Endothelial cell of umbilical vein (primary cell): ENCODE data around the gene TIRAP. TPM values are rescaled to one million over a fixed set of nuclear protein-coding genes. Genes with fewer than 3 reads are reported as not detected.

ENCODE experiments used
- BruUV-seq: library from RNA; stranded (reverse); fragments of 400-500 nt; replicated peaks from 2 replicates; lab custom pipeline; 2021; lab: Mats Ljungman, UMichigan
- CTCF ChIA-PET: fragments of 300-600, 350-600 bp; sonication (Branson Sonifier 250); formaldehyde crosslinking; loops from one replicate; lab custom pipeline; 2021; ENCODE audit warnings: antibody characterized with exemption, inconsistent platforms; lab: Charles Lee
- POLR2A ChIA-PET: fragments of 300-600, 350-600 bp; sonication (Branson Sonifier 250); formaldehyde crosslinking; loops from one replicate; lab custom pipeline; 2021; ENCODE audit warnings: antibody characterized with exemption, inconsistent platforms; lab: Charles Lee
- DNase-seq: peaks from one replicate; pipeline ENCODE4 v3.0.0-alpha.2; 2011; ENCODE audit warnings: low read depth, low spot score
- FAIRE-seq: peaks from 2 replicates; lab custom pipeline; 2011; peaks lifted over from hg19 to GRCh38; lab: Jason Lieb, UNC
- H2AFZ ChIP-seq: 2 replicates; pipeline ENCODE4 v1.6.0; 2012; ENCODE audit warnings: low read depth, low read length, control low read depth, inconsistent platforms
- H3K27ac ChIP-seq: 2 replicates; pipeline ENCODE4 v1.5.1; 2011; ENCODE audit warnings: low read depth, mild to moderate bottlenecking, control low read depth, low read length, moderate library complexity; ENCODE audit not compliant: insufficient read depth
- H3K27me3 ChIP-seq, 2 experiments: 2 replicates each; pipeline versions ENCODE4 v1.6.0 to v1.6.1; 2011; ENCODE audit warnings: low read length in 2 of 2, mixed read lengths in 1 of 2; ENCODE audit not compliant: control insufficient read depth in 2 of 2, insufficient read depth in 2 of 2
- H3K36me3 ChIP-seq, 2 experiments: 2 replicates in 1 of 2; 3 replicates in 1 of 2; pipeline ENCODE4 v1.5.1; 2011; ENCODE audit warnings: low read length in 2 of 2, mild to moderate bottlenecking in 1 of 2, moderate library complexity in 1 of 2; ENCODE audit not compliant: control insufficient read depth in 2 of 2, insufficient read depth in 2 of 2; ENCODE audit errors: extremely low read depth in 1 of 2
- H3K4me1 ChIP-seq: 3 replicates; pipeline ENCODE4 v1.5.1; 2011; ENCODE audit warnings: mild to moderate bottlenecking, low read length; ENCODE audit not compliant: control insufficient read depth, insufficient read depth; ENCODE audit errors: extremely low read depth
- H3K4me2 ChIP-seq: 2 replicates; pipeline ENCODE4 v1.6.1; 2011; ENCODE audit warnings: low read length, control low read depth, mixed read lengths; ENCODE audit not compliant: insufficient read depth
- H3K4me3 ChIP-seq, 3 experiments: fragments of 200-600 bp in 1 of 3; sonication (generic), shearing (Covaris generic) in 1 of 3; replicated peaks in 1 of 3; 2 replicates each; pipeline ENCODE4 v1.5.1; 2011 to 2016; ENCODE audit warnings: control low read depth in 3 of 3, low read length in 3 of 3, mild to moderate bottlenecking in 2 of 3, inconsistent platforms in 1 of 3, low read depth in 1 of 3, moderate library complexity in 1 of 3; ENCODE audit not compliant: insufficient read depth in 1 of 3
- H3K79me2 ChIP-seq: 2 replicates; pipeline ENCODE4 v1.6.0; 2012; ENCODE audit warnings: low read length, inconsistent platforms; ENCODE audit not compliant: control insufficient read depth, insufficient read depth
- H3K9ac ChIP-seq: replicated peaks from 2 replicates; pipeline ENCODE3; 2011; ENCODE audit warnings: low read length, control low read depth; ENCODE audit not compliant: insufficient read depth; ENCODE audit errors: extremely low read depth
- H3K9me1 ChIP-seq: replicated peaks from 3 replicates; pipeline ENCODE4 v1.6.0; 2011; ENCODE audit warnings: mild to moderate bottlenecking, low read length; ENCODE audit not compliant: control insufficient read depth, insufficient read depth; ENCODE audit errors: extremely low read depth
- H3K9me3 ChIP-seq: replicated peaks from 2 replicates; pipeline ENCODE4 v1.5.1; 2012; ENCODE audit warnings: low read length, inconsistent platforms; ENCODE audit not compliant: control insufficient read depth, insufficient read depth
- H4K20me1 ChIP-seq: replicated peaks from 2 replicates; pipeline ENCODE3; 2011; ENCODE audit warnings: mild to moderate bottlenecking, low read length; ENCODE audit not compliant: control insufficient read depth, insufficient read depth; ENCODE audit errors: extremely low read depth
- CTCF ChIP-seq, 2 donors: IDR thresholded peaks; 1 replicate in 1 of 2; 2 replicates in 1 of 2; pipeline ENCODE4 v1.5.1; 2011; ENCODE audit warnings: low read length in 2 of 2, mild to moderate bottlenecking in 2 of 2, moderate library complexity in 2 of 2, control low read depth in 1 of 2, inconsistent platforms in 1 of 2, low read depth in 1 of 2; ENCODE audit not compliant: insufficient read depth in 1 of 2; ENCODE audit errors: extremely low read depth in 1 of 2
- EZH2 ChIP-seq: IDR thresholded peaks from 2 replicates; pipeline ENCODE4 v1.6.1; 2012; ENCODE audit warnings: borderline replicate concordance, low read depth, mild to moderate bottlenecking, moderate library complexity, low read length, inconsistent platforms; ENCODE audit not compliant: severe bottlenecking
- FOS ChIP-seq: IDR thresholded peaks from 2 replicates; pipeline ENCODE4 v1.6.1; 2011; ENCODE audit warnings: mild to moderate bottlenecking, low read length, moderate library complexity, borderline replicate concordance; ENCODE audit not compliant: insufficient read depth
- GATA2 ChIP-seq: IDR thresholded peaks from 2 replicates; pipeline ENCODE4 v1.7.0; 2011; ENCODE audit warnings: low read depth, mild to moderate bottlenecking, moderate library complexity, mixed read lengths, low read length; ENCODE audit not compliant: insufficient read length, insufficient read depth
- JUN ChIP-seq: IDR thresholded peaks from 2 replicates; pipeline ENCODE4 v1.6.1; 2011; ENCODE audit warnings: borderline replicate concordance, low read depth; ENCODE audit not compliant: insufficient read length, insufficient read depth
- MAX ChIP-seq: IDR thresholded peaks from 2 replicates; pipeline ENCODE4 v1.6.1; 2011; ENCODE audit not compliant: insufficient read depth, insufficient read length
- MYC ChIP-seq: IDR thresholded peaks from one replicate; pipeline ENCODE4 v1.6.1; 2011; ENCODE audit warnings: mild to moderate bottlenecking, low read depth, low read length
- POLR2A ChIP-seq: IDR thresholded peaks from 2 replicates; pipeline ENCODE4 v1.6.1; 2012; ENCODE audit warnings: low read depth, mild to moderate bottlenecking, control low read depth, low read length
- POLR2AphosphoS5 ChIP-seq: IDR thresholded peaks from 2 replicates; pipeline ENCODE4 v1.6.1; 2012; ENCODE audit warnings: low read depth, mild to moderate bottlenecking, control low read depth, low read length, moderate library complexity; ENCODE audit not compliant: insufficient read depth
- dilution Hi-C: fragments of 300-500 bp; cut with MboI; formaldehyde crosslinking; loops from one replicate; pipeline ENCODE4 v1.15.0; 2019; ENCODE audit warnings: low sequenced_read_pairs; ENCODE audit not compliant: extremely low pct_ligation_motif_present
- intact Hi-C: fragments of 100-400 bp; cut with micrococcal nuclease; formaldehyde crosslinking; loops from one replicate; pipeline ENCODE4 v1.10.0; 2022
- polyA plus RNA-seq, 4 experiments: library from polyadenylated mRNA; depleted of rRNA in 3 of 4; stranded (reverse) in 3 of 4; unstranded in 1 of 4; fragments of >200 nt; gene quantifications; 2 replicates each; pipeline versions ENCODE4 v1.2.1 to v1.2.3, GENCODE V29; 2011 to 2012; ENCODE audit warnings: missing spikeins in 1 of 4
- total RNA-seq: library from RNA; stranded (reverse); gene quantifications from 2 replicates; pipeline ENCODE4 v1.2.3, GENCODE V29; 2021

TIRAP gene
- total and polyA plus RNA-seq, 2 donors (not counting 3 experiments of a cell fraction or from before 2014, with no cell fraction given) = 9.3 to 11.0 TPM

- H3K9me3 ChIP-seq = no peaks in the 10 kb centered on the region
- CTCF ChIA-PET = interaction anchor here (1.1 kb wide), 1 partner anchor 153 kb away, joined by 4 read pairs; no protein-coding TSS in a partner anchor
- no peak overlapping the region for H3K27ac ChIP-seq
- DNase-seq = no peak
- TF ChIP-seq MYC (no peak), CTCF (IDR thresholded peaks at IDR 0.05; ENCODE audit: extremely low read depth in 1 of 2, insufficient read depth in 1 of 2, low read depth in 1 of 2, low read length in 2 of 2) (no peak), POLR2A (no peak), POLR2AphosphoS5 (no peak), GATA2 (no peak), EZH2 (no peak), JUN (no peak), FOS (no peak), MAX (no peak)
- dilution Hi-C loops (no loop called here), intact Hi-C loops (no loop called here)
- no peaks in the 10 kb centered on the region for H3K4me1 ChIP-seq
- no peaks in the 10 kb centered on the region for H3K27me3 ChIP-seq
- no peaks in the 10 kb centered on the region for H3K36me3 ChIP-seq
- POLR2A ChIA-PET = no interaction called here
- H3K9me1 ChIP-seq = no peaks in the 10 kb centered on the region
- H3K4me3 ChIP-seq = no peak overlapping the region
- H3K79me2 ChIP-seq = no peaks in the 10 kb centered on the region
- no peak for FAIRE-seq
- BruUV-seq = no TSS peak
- no peak overlapping the region for H3K4me2 ChIP-seq
- H4K20me1 ChIP-seq = no peaks in the 10 kb centered on the region
- H3K9ac ChIP-seq = no peak overlapping the region
- no peak overlapping the region for H2AFZ ChIP-seq
Measured at GRCh38 chr11:126328001-126328390, 45.1 kb downstream of the TIRAP start.
